ENCODE measurements around the gene TAMALIN. TPM values are rescaled to one million over a fixed set of nuclear protein-coding genes. Genes with fewer than 3 reads are reported as not detected.

The TAMALIN gene
- total RNA-seq, 4 donors from 2014 or later, result 19.0 to 67.9 (median 29.5) TPM

DNA sequence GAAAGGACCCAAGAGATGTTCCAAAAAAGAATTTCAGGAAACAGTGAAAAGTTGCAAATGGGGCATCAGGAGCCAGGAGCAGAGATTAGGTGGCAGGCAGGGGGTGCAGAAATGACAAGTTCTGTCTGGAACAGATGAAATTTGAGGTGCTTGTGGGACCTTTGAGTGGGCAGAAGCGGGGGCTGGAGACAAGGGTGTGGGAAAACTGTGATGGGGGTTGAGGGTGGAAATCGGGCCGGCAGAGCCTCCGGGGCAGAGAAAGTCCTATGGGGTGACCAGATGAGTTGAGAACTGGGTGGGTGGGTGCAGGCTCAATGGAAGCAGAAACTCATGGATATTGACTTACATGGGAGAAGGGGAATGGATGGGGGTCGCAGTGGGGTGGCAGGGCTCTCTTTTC lies 42.9 kb downstream of the TAMALIN start:
- DNase-seq (ENCODE audit: low spot score), result no peak
- ATAC-seq (ENCODE audit: low FRiP score), result no peak

DNA sequence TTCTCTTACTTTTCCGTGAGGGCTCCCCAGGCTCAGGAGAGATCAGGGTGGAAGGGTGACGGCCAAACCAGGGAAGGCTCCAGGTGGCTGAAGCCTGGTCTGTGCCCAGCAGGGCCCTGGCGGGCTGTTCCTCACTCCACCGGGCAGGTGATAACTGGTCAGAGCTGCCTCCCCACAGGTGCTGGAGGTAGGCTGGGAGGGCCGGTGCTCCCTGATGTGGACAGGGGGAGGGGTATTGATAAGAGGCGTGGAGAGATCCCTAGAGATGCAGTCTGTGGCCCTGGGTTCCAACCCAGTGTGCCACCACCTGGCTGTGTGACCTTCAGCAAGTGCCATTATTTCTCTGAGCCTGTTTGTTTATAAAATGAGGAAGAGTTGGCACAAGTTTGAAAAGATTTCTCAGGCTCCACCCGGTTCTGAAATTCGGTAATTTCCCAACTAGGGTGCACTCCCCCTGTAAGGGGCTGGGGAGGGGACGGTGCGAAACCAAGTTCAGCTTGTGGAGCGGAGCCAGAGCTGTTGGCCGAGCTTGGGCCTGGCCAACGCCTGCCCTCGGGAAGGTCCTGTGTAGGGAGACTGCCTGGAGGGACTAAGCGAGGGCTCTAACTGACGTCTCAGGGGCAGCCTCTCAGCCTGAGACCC lies 43.5 kb downstream of the TAMALIN start:
- DNase-seq (ENCODE audit: low spot score) (no peak), ATAC-seq (ENCODE audit: low FRiP score) (peak; percentile 57)
- TF ChIP-seq, protein P1, sequence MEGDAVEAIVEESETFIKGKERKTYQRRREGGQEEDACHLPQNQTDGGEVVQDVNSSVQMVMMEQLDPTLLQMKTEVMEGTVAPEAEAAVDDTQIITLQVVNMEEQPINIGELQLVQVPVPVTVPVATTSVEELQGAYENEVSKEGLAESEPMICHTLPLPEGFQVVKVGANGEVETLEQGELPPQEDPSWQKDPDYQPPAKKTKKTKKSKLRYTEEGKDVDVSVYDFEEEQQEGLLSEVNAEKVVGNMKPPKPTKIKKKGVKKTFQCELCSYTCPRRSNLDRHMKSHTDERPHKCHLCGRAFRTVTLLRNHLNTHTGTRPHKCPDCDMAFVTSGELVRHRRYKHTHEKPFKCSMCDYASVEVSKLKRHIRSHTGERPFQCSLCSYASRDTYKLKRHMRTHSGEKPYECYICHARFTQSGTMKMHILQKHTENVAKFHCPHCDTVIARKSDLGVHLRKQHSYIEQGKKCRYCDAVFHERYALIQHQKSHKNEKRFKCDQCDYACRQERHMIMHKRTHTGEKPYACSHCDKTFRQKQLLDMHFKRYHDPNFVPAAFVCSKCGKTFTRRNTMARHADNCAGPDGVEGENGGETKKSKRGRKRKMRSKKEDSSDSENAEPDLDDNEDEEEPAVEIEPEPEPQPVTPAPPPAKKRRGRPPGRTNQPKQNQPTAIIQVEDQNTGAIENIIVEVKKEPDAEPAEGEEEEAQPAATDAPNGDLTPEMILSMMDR (IDR thresholded peaks at IDR 0.05), result no peak

More for the DNA sequence above, 42.9 kb downstream of the TAMALIN start:
- TF ChIP-seq, protein P1 (IDR thresholded peaks at IDR 0.05), result no peak

- DNase-seq (ENCODE audit: low spot score) (peak; percentile 98), ATAC-seq (ENCODE audit: low FRiP score) (peak; percentile 92)
- TF ChIP-seq, protein P1 (IDR thresholded peaks at IDR 0.05), result no peak
These were observed 44.2 kb downstream of the TAMALIN start, which contains the start of gene NR4A1 for GRCh38 chr12:52050758-52051541. Gene NR4A1 (plus strand): TSS chr12:52051442. CDS start chr12:52054329, 2,887 bp downstream.

DNA sequence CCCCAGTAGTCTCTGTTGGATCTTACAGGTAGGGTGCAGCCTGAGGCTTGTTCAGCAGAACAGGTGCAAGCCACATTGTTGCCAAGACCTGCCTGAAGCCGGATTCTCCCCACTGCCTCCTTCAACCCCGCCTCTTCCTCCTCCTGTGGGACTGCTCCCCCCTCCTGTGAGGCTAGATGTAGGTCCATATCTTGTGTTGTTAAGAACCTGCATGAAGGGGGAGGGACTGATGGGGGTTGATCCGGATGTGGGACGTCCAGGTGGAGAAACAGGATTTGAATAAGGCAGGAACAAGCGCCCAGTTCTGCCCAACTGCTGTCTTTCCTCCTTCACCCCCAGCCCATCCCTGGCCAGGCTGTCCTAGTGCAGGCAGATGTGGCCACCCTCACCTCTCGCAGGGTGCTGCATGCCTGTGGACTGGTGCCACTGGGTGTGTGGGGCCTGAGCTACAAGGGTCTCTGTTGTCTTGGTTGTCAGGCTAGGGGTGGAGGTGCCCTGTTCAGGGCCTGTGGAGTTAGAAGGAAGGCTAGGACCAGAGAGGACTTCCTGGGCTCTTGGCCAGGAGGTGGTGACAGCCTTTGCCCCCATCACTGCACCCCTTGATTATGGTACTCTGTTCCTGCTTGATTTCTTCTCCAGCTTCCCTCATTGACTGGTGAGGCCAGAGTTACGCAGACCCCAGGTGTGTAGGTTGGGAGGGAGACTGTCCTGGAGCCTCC lies 45.9 kb downstream of the TAMALIN start:
- ATAC-seq (ENCODE audit: low FRiP score) (no peak), DNase-seq (ENCODE audit: low spot score) (no peak)
- TF ChIP-seq, protein P1 (IDR thresholded peaks at IDR 0.05), result no peak

DNA sequence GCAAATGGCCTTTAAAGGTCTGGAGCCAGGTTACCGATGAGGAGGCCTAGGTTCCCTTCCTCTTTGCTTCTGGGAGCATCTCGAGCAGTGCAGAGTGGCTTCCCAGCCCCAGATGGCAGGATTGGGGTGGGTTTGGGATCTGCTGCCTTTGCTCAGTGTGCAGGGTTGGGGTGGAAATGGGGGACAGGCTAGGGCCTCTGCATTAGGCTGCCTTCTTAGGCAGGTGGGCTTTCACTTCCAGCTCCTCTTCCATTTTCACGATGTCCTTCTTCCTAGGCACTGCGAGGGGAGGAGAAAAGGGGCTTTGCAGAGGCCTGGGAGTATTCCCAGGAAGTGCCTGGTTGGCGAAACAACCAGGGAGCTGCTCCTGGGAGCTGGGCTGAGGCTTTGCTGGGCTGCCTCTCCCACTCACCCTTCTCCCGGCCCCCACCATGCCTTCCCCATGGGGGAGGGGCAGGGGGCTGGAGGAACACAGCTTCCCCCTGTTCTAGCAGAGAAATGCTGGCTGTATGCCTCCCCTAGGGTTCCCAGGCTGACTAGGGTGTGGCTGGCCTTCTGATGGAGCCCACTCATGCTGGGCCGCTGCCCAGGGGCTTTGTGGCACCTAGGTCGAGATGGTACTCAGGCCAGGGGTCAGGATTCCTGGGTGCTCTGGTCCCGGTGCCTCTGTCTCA lies 46.9 kb downstream of the TAMALIN start:
- DNase-seq (ENCODE audit: low spot score), result no peak
- TF ChIP-seq, protein P1 (IDR thresholded peaks at IDR 0.05), result no peak
- ATAC-seq (ENCODE audit: low FRiP score), result no peak

GRCh38 chr12:52054231-52054832 lies 47.6 kb downstream of the TAMALIN start:
- DNase-seq (ENCODE audit: low spot score) (no peak), ATAC-seq (ENCODE audit: low FRiP score) (no peak)
- TF ChIP-seq, protein P1 (IDR thresholded peaks at IDR 0.05), result no peak
